ENCODE measurements around the gene SNX32. TPM values are rescaled to one million over a fixed set of nuclear protein-coding genes. Genes with fewer than 3 reads are reported as not detected.
"Not testable (repeated sequence)": the region's sequence is repeated elsewhere in the genome, so short reads cannot be mapped to it uniquely, and the experiment has no call there.

SNX32 gene
- total RNA-seq, 2 experiments from 2014 or later: 0.44 to 1.6 TPM

GRCh38 chr11:65842144-65842543, 8.4 kb downstream of the SNX32 start:
- H3K4me3 Mint-ChIP-seq: no peak overlapping the region
- no peaks in the 10 kb centered on the region for H3K36me3 Mint-ChIP-seq (ENCODE audit: low read depth)
- ChIA-PET CTCF (interaction anchor here (1.4 to 1.8 kb wide), 2 partner anchors 10 to 18 kb away, joined by 4 to 7 read pairs; partner anchors contain the start of gene MUS81), POLR2A (no interaction called here)
- ATAC-seq: no peak
- no peak for DNase-seq
- H3K27ac Mint-ChIP-seq: no peak overlapping the region
- no peaks in the 10 kb centered on the region for H3K27me3 Mint-ChIP-seq (ENCODE audit: low read depth)
- no peaks in the 10 kb centered on the region for H3K4me1 Mint-ChIP-seq (ENCODE audit: low read depth)
- no peaks in the 10 kb centered on the region for H3K9me3 Mint-ChIP-seq (ENCODE audit: insufficient read depth)

- Mint-ChIP-seq H3K4me3 (no peak overlapping the region), H3K4me1 (ENCODE audit: low read depth) (no peaks in the 10 kb centered on the region), H3K9me3 (ENCODE audit: insufficient read depth) (no peaks in the 10 kb centered on the region), H3K27me3 (ENCODE audit: low read depth) (no peaks in the 10 kb centered on the region), H3K36me3 (ENCODE audit: low read depth) (no peaks in the 10 kb centered on the region), H3K27ac (no peak overlapping the region)
- ATAC-seq: no peak
- POLR2A ChIA-PET: no interaction called here
- no peak for DNase-seq
- CTCF ChIA-PET: interaction anchor here (1.2 to 1.8 kb wide), 3 partner anchors 8 to 25 kb away, joined by 3 to 7 read pairs (median 3); no protein-coding TSS in a partner anchor
Measured at GRCh38 chr11:65843811-65844210, 10.0 kb downstream of the SNX32 start.

- Mint-ChIP-seq H3K9me3 (ENCODE audit: insufficient read depth) (no peaks in the 10 kb centered on the region), H3K4me3 (no peak overlapping the region), H3K4me1 (ENCODE audit: low read depth) (no peaks in the 10 kb centered on the region), H3K27me3 (ENCODE audit: low read depth) (no peaks in the 10 kb centered on the region), H3K36me3 (ENCODE audit: low read depth) (no peaks in the 10 kb centered on the region), H3K27ac (no peak overlapping the region)
- CTCF ChIA-PET: interaction anchor here (1.1 to 1.8 kb wide), 3 partner anchors 8 to 25 kb away, joined by 3 to 7 read pairs (median 3); no protein-coding TSS in a partner anchor
- POLR2A ChIA-PET: no interaction called here
- DNase-seq (no peak), ATAC-seq (no peak)
Measured at GRCh38 chr11:65844231-65844872, 10.6 kb downstream of the SNX32 start.

- CTCF ChIA-PET: interaction anchor here (1.2 to 7.2 kb wide), 3 partner anchors 12 to 197 kb away, joined by 3 to 36 read pairs (median 7); partner anchors contain the start of gene MUS81
- Mint-ChIP-seq H3K9me3 (ENCODE audit: insufficient read depth) (no peaks in the 10 kb centered on the region), H3K36me3 (ENCODE audit: low read depth) (peaks cover 25% of the 10 kb centered on the region), H3K27me3 (ENCODE audit: low read depth) (no peaks in the 10 kb centered on the region), H3K4me3 (no peak overlapping the region), H3K4me1 (ENCODE audit: low read depth) (no peaks in the 10 kb centered on the region), H3K27ac (no peak overlapping the region)
- DNase-seq (no peak), ATAC-seq (no peak)
- POLR2A ChIA-PET: interaction anchor here (4.0 to 15.9 kb wide), 2 partner anchors 12 to 37 kb away, joined by 17 to 305 read pairs; partner anchors contain the start of genes CCDC85B, CTSW, FIBP and MUS81
Measured at GRCh38 chr11:65847746-65848145, 14.0 kb downstream of the SNX32 start.

GRCh38 chr11:65848693-65849092, 14.9 kb downstream of the SNX32 start:
- not testable (repeated sequence) for DNase-seq; H3K9me3 Mint-ChIP-seq (ENCODE audit: insufficient read depth); ATAC-seq; H3K27me3 Mint-ChIP-seq (ENCODE audit: low read depth); H3K4me3 Mint-ChIP-seq; H3K27ac Mint-ChIP-seq; H3K4me1 Mint-ChIP-seq (ENCODE audit: low read depth)
- POLR2A ChIA-PET: interaction anchor here (4.0 to 15.9 kb wide), 2 partner anchors 11 to 37 kb away, joined by 17 to 305 read pairs; partner anchors contain the start of genes CCDC85B, CTSW, FIBP and MUS81
- peaks cover 35% of the 10 kb centered on the region for H3K36me3 Mint-ChIP-seq (ENCODE audit: low read depth)
- CTCF ChIA-PET: interaction anchor here (0.9 to 7.2 kb wide), 4 partner anchors 11 to 197 kb away, joined by 3 to 36 read pairs (median 6); partner anchors contain the start of gene MUS81

- H3K27me3 Mint-ChIP-seq (ENCODE audit: low read depth): no peaks in the 10 kb centered on the region
- H3K9me3 Mint-ChIP-seq (ENCODE audit: insufficient read depth): no peaks in the 10 kb centered on the region
- CTCF ChIA-PET: interaction anchor here (1.0 to 7.2 kb wide), 6 partner anchors 11 to 196 kb away, joined by 3 to 36 read pairs (median 6); partner anchors contain the start of genes MUS81 and SNX32
- no peak overlapping the region for H3K4me3 Mint-ChIP-seq
- DNase-seq (no peak), ATAC-seq (peak; percentile 8)
- H3K4me1 Mint-ChIP-seq (ENCODE audit: low read depth): peaks cover 13% of the 10 kb centered on the region
- H3K36me3 Mint-ChIP-seq (ENCODE audit: low read depth): peaks cover 41% of the 10 kb centered on the region
- H3K27ac Mint-ChIP-seq: peak overlapping the region; percentile 25
- POLR2A ChIA-PET: interaction anchor here (1.3 to 15.9 kb wide), 4 partner anchors 10 to 130 kb away, joined by 3 to 305 read pairs (median 10); partner anchors contain the start of genes CCDC85B, CTSW, FIBP and MUS81
Measured at GRCh38 chr11:65849366-65849765, 15.6 kb downstream of the SNX32 start.

- peaks cover 46% of the 10 kb centered on the region for H3K36me3 Mint-ChIP-seq (ENCODE audit: low read depth)
- CTCF ChIA-PET: interaction anchor here (1.0 to 7.2 kb wide), 7 partner anchors 10 to 195 kb away, joined by 3 to 36 read pairs (median 6); partner anchors contain the start of genes KAT5, MUS81 and SNX32
- ATAC-seq (peak; percentile 1), DNase-seq (no peak)
- peak overlapping the region; percentile 25 for H3K27ac Mint-ChIP-seq
- no peaks in the 10 kb centered on the region for H3K27me3 Mint-ChIP-seq (ENCODE audit: low read depth)
- H3K4me1 Mint-ChIP-seq (ENCODE audit: low read depth): peaks cover 17% of the 10 kb centered on the region
- no peak overlapping the region for H3K4me3 Mint-ChIP-seq
- no peaks in the 10 kb centered on the region for H3K9me3 Mint-ChIP-seq (ENCODE audit: insufficient read depth)
- POLR2A ChIA-PET: interaction anchor here (1.3 to 15.9 kb wide), 4 partner anchors 10 to 130 kb away, joined by 3 to 305 read pairs (median 10); partner anchors contain the start of genes CCDC85B, CTSW, FIBP and MUS81
Measured at GRCh38 chr11:65849771-65850216, 16.0 kb downstream of the SNX32 start.

- peaks cover 51% of the 10 kb centered on the region for H3K36me3 Mint-ChIP-seq (ENCODE audit: low read depth)
- H3K4me3 Mint-ChIP-seq: no peak overlapping the region
- H3K27me3 Mint-ChIP-seq (ENCODE audit: low read depth): no peaks in the 10 kb centered on the region
- ChIA-PET CTCF (interaction anchor here (1.0 to 7.2 kb wide), 7 partner anchors 10 to 195 kb away, joined by 3 to 36 read pairs (median 6); partner anchors contain the start of genes KAT5, MUS81 and SNX32), POLR2A (interaction anchor here (1.3 to 15.9 kb wide), 4 partner anchors 9 to 131 kb away, joined by 3 to 305 read pairs (median 10); partner anchors contain the start of genes CCDC85B, CTSW, FIBP and MUS81)
- peak overlapping the region; percentile 25 for H3K27ac Mint-ChIP-seq
- ATAC-seq (peak; percentile 20), DNase-seq (peak; percentile 22)
- peaks cover 22% of the 10 kb centered on the region for H3K4me1 Mint-ChIP-seq (ENCODE audit: low read depth)
- no peaks in the 10 kb centered on the region for H3K9me3 Mint-ChIP-seq (ENCODE audit: insufficient read depth)
Measured at GRCh38 chr11:65850217-65851082, 16.7 kb downstream of the SNX32 start.

- ATAC-seq: peak; percentile 3
- ChIA-PET CTCF (interaction anchor here (0.9 to 7.2 kb wide), 10 partner anchors 8 to 225 kb away, joined by 3 to 36 read pairs (median 5); partner anchors contain the start of genes FIBP, KAT5 and MUS81), POLR2A (interaction anchor here (0.8 to 15.9 kb wide), 6 partner anchors 8 to 199 kb away, joined by 3 to 305 read pairs (median 10); partner anchors contain the start of genes CCDC85B, CTSW, FIBP and MUS81)
- no peak overlapping the region for H3K4me3 Mint-ChIP-seq
- H3K27me3 Mint-ChIP-seq (ENCODE audit: low read depth): no peaks in the 10 kb centered on the region
- peak; percentile 54 for DNase-seq
- H3K27ac Mint-ChIP-seq: no peak overlapping the region
- H3K9me3 Mint-ChIP-seq (ENCODE audit: insufficient read depth): no peaks in the 10 kb centered on the region
- peaks cover 29% of the 10 kb centered on the region for H3K4me1 Mint-ChIP-seq (ENCODE audit: low read depth)
- peaks cover 58% of the 10 kb centered on the region for H3K36me3 Mint-ChIP-seq (ENCODE audit: low read depth)
Measured at GRCh38 chr11:65851083-65851579, 17.4 kb downstream of the SNX32 start.

- H3K4me3 Mint-ChIP-seq: no peak overlapping the region
- peak overlapping the region; percentile 27 for H3K27ac Mint-ChIP-seq
- H3K36me3 Mint-ChIP-seq (ENCODE audit: low read depth): peaks cover 66% of the 10 kb centered on the region
Measured at GRCh38 chr11:65851811-65852507, 18.2 kb downstream of the SNX32 start.

More at GRCh38 chr11:65851811-65852507, 18.2 kb downstream of the SNX32 start:
- Mint-ChIP-seq H3K27me3 (ENCODE audit: low read depth) (no peaks in the 10 kb centered on the region), H3K4me1 (ENCODE audit: low read depth) (peaks cover 37% of the 10 kb centered on the region), H3K9me3 (ENCODE audit: insufficient read depth) (no peaks in the 10 kb centered on the region)
- ATAC-seq (no peak), DNase-seq (no peak)
- ChIA-PET POLR2A (interaction anchor here (0.8 to 15.9 kb wide), 7 partner anchors 17 to 200 kb away, joined by 3 to 305 read pairs (median 6); partner anchors contain the start of genes CCDC85B, CTSW, FIBP and SNX32), CTCF (interaction anchor here (0.9 to 7.2 kb wide), 12 partner anchors 8 to 226 kb away, joined by 3 to 36 read pairs (median 4); partner anchors contain the start of genes FIBP, KAT5 and MUS81)
